Subcutaneous abdominal adipose tissue (tissue), 5 donors: ENCODE measurements around the gene ZPR1.
A peak's percentile ranks its signal among the peaks of the same experiment; 100 is the strongest.
"Not testable (repeated sequence)": the region's sequence is repeated elsewhere in the genome, so short reads cannot be mapped to it uniquely, and the experiment has no call there.

ENCODE experiments used
- H3K27ac ChIP-seq: one replicate; pipeline ENCODE4 v1.7.0; 2013; ENCODE audit warnings: low read depth, mild to moderate bottlenecking, inconsistent platforms, low read length, moderate library complexity
- H3K27me3 ChIP-seq, 5 donors: one replicate each; pipeline ENCODE4 v1.7.0; 2013; ENCODE audit warnings: low read length in 5 of 5, inconsistent platforms in 1 of 5; ENCODE audit not compliant: control insufficient read depth in 5 of 5, insufficient read depth in 4 of 5
- H3K36me3 ChIP-seq, 5 donors: one replicate each; pipeline ENCODE4 v1.7.0; 2013; ENCODE audit warnings: low read length in 5 of 5; ENCODE audit not compliant: control insufficient read depth in 5 of 5, insufficient read depth in 5 of 5
- H3K4me1 ChIP-seq, 5 donors: one replicate each; pipeline ENCODE4 v1.7.0; 2013; ENCODE audit warnings: low read length in 5 of 5, mild to moderate bottlenecking in 3 of 5, moderate library complexity in 1 of 5; ENCODE audit not compliant: control insufficient read depth in 5 of 5, insufficient read depth in 5 of 5
- H3K4me3 ChIP-seq, 5 donors: one replicate each; pipeline ENCODE4 v1.7.0; 2013; ENCODE audit warnings: low read length in 5 of 5, low read depth in 1 of 5
- H3K9ac ChIP-seq, 5 donors: one replicate each; pipeline ENCODE4 v1.7.0; 2013; ENCODE audit warnings: low read length in 5 of 5, mild to moderate bottlenecking in 4 of 5, moderate library complexity in 3 of 5
- H3K9me3 ChIP-seq, 5 donors: one replicate each; pipeline ENCODE4 v1.7.0; 2013; ENCODE audit warnings: low read length in 5 of 5; ENCODE audit not compliant: control insufficient read depth in 5 of 5
- donor health status: healthy.
- donor health status: healthy.
- donor health status: healthy.
- donor health status: healthy.
- donor health status: healthy.

Gene ZPR1

DNA sequence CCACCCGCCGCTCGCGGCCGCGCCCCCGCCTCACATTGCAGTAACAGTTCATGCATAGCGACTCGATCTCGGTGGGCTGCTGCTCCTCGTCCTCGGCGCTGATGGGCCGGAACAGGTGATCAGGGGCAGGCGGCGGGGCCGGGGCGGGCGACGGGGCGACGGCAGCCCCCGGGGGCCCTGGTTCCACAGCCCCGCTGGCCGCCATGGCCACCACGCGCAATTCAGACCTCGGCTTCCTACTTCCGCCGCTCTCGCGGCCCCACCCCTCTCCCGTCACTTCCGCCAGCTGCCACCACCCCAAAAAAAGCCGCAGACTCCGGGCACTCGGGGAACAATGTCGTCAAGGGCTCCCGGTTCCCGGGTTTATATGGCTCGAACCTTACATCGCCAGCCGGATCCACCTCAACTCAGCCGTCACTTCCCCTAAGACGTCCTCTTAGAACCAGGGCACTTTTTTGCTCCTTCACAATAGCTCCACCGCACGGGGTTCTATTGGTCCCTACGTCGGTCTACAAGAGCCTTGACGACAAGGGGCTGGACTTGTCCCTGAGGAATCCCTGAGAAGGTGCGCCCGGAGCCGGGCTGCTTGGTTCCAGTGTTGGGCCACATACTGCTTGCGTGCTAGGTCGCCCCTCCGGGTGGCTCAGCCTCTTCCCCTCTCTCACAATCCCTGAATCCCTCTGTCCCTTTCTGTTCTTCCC is at the start of gene ZPR1:
ZPR1 (minus strand) TSS at position 238 of the 701 bp plus-strand sequence; CDS start at position 205, 33 bp downstream.
- H3K4me1 ChIP-seq, result peaks cover 11 to 42% (median 36%) of the 10 kb centered on the region in 5 donors
- peak within 1 kb of the TSS; percentile 76 to 93 (median 84) for H3K4me3 ChIP-seq
- H3K27ac ChIP-seq, result peak within 1 kb of the TSS; percentile 80
- H3K9ac ChIP-seq, result peak within 1 kb of the TSS; percentile 85 to 94 (median 88)
- peaks cover 9 to 36% (median 31%) of the 10 kb centered on the region in 5 donors for H3K36me3 ChIP-seq
- no peaks in the 10 kb centered on the region for H3K9me3 ChIP-seq
- no peaks in the 10 kb centered on the region for H3K27me3 ChIP-seq

DNA sequence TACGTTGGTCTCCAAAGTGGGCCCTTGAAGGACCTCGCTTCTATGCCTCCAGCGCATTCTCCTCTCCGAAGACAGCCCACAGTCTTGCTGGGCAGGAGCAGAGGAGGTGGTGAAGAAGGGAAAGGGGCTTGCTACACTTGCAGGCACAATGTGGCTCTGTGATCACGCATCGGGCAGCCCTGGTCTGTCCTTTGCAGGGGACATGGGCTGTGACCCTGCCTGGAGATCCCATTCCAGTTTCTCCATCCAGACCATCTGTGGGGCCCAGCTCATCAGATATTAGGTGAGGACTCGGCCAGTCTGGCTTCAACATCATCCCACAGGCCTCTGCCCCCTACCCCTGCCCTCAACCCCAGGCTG is 48.8 kb upstream of the ZPR1 start:
- Histone ChIP-seq H3K4me3 (no peak overlapping the region), H3K27me3 (no peaks in the 10 kb centered on the region), H3K4me1 (peaks cover 2 to 25% (median 21%) of the 10 kb centered on the region in 5 donors), H3K9ac (no peak overlapping the region), H3K9me3 (no peaks in the 10 kb centered on the region), H3K27ac (peak overlapping the region; percentile 37), H3K36me3 (no peaks in the 10 kb centered on the region)

DNA sequence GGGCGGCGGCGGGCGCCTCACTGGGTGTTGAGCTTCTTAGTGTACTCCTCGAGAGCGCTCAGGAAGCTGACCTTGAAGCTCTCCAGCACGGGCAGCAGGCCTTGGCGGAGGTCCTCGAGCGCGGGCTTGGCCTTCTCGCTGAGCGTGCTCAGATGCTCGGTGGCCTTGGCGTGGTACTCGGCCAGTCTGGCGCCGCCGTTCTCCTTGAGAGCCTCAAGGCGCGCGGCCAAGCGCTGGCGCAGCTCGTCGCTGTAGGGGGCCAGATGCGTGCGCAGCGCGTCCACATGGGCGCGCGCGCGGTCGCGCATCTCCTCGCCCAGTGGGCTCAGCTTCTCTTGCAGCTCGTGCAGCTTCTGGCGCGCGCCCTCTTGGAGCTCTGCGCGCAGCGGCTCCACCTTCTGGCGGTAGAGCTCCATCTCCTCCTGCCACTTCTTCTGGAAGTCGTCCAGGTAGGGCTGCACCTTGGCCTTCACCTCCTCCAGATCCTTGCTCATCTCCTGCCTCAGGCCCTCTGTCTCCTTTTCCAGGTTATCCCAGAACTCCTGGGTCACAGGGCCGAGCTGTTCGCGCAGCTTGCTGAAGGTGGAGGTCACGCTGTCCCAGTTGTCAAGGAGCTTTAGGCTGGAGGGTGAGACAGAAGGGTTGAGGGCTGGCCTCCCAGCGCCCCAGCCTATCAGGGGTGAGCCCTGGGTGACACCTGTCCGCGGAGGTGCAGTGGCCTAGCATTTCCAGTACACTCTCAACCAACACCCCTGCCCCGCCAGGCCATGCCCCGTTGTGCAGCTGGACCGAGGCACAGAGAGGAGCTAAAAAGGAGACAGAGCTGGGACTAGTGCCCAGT is 48.2 kb upstream of the ZPR1 start:
- H3K36me3 ChIP-seq, result no peaks in the 10 kb centered on the region
- no peaks in the 10 kb centered on the region for H3K27me3 ChIP-seq
- H3K4me3 ChIP-seq, result peak overlapping the region in 4 of 5 donors; percentile 55 to 62 (median 58)
- H3K9ac ChIP-seq, result peak overlapping the region in 3 of 5 donors; percentile 26 to 53 (median 43)
- H3K27ac ChIP-seq, result peak overlapping the region; percentile 37
- no peaks in the 10 kb centered on the region for H3K9me3 ChIP-seq
- peaks cover 2 to 25% (median 21%) of the 10 kb centered on the region in 5 donors for H3K4me1 ChIP-seq

DNA sequence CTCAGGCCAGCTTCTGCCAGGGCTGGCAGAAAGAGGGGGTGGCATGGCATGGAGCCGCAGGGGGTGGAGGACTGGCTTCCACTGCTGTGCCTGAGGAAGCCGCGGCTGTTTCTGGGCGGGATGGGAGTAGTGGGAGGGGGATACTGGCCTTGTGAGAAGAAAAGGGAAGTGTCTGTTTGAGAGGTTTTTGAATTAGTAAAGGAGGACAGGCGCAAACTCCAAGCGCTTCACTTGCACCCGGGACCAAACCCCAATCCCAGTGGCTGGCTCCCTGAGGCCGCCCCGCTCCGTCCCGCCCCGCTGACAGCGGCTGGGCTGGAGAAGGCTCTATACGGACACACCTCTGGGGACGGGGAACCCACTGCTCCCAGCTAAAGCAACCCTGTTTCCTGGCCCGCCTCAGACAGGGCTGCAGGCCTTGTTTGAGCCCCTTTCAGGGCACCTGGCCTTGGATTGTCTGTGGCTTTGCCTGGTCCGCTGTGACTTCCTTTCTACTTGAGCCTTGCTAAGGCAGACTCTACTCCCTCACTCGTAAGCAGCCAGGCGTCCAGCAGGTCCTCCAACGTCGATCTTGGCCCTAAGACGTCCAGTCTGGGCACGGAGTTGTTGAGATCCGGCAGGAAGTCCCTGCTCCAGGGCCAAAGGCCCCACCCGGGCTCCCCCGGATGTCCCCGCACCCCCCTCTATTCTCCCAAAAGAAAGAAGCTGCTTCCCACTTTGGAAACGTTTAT is 47.4 kb upstream of the ZPR1 start:
- H3K4me1 ChIP-seq, result peaks cover 2 to 24% (median 21%) of the 10 kb centered on the region in 5 donors
- no peaks in the 10 kb centered on the region for H3K9me3 ChIP-seq
- no peaks in the 10 kb centered on the region for H3K27me3 ChIP-seq
- H3K27ac ChIP-seq, result peak overlapping the region; percentile 37
- no peaks in the 10 kb centered on the region for H3K36me3 ChIP-seq
- H3K4me3 ChIP-seq, result peak overlapping the region; percentile 55 to 62 (median 59)
- peak overlapping the region in 3 of 5 donors; percentile 26 to 43 (median 41) for H3K9ac ChIP-seq

GRCh38 chr11:116834535-116835041 is 46.8 kb upstream of the ZPR1 start:
- H3K4me3 ChIP-seq, H3K9ac ChIP-seq, H3K9me3 ChIP-seq, H3K27me3 ChIP-seq, H3K27ac ChIP-seq, H3K36me3 ChIP-seq: not testable (repeated sequence)
- H3K4me1 ChIP-seq, result peaks cover 2 to 28% (median 24%) of the 10 kb centered on the region in 5 donors

DNA sequence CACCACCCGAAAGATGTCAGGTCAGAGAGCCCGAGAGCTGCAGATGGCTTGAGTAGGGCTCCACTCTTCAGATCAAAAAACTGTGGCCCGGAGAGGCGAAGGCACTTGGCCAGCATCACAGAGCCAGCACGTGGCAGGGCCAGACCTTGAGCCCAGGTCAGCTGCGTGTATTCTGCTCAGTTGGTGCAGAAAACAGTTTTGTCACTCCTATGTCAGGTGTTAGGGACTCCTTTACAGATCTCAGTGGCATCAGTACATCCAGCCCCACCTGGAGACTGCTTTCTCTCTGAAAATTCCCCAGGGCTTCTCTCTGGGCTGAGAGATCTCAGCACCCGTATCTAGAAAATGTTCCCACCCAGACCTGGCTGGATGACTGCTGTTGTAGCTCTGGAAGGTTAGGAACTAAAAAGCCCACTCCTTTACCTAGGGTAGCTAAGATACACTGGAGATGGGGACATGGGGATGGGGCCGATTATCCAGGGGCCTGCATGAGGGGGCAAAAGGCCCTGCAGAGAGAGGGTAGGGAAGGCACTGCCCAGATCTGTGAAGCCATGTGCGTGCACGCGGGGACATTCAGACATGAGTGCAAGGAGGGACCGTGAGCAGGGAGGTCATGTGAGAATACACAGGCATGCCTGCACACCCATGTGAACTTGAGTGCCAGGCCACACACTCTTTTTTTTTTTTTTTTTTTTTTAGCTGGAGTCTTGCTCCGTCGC is 46.2 kb upstream of the ZPR1 start:
- no peak overlapping the region for H3K9ac ChIP-seq
- H3K27ac ChIP-seq, result no peak overlapping the region

GRCh38 chr11:116833491-116833815 is 45.6 kb upstream of the ZPR1 start:
- H3K9me3 ChIP-seq, result no peaks in the 10 kb centered on the region
- H3K4me1 ChIP-seq, result peaks cover 2 to 32% (median 28%) of the 10 kb centered on the region in 5 donors
- H3K36me3 ChIP-seq, result no peaks in the 10 kb centered on the region
- no peak overlapping the region for H3K27ac ChIP-seq
- H3K9ac ChIP-seq, result no peak overlapping the region
- H3K27me3 ChIP-seq, result no peaks in the 10 kb centered on the region
- H3K4me3 ChIP-seq, result no peak overlapping the region

More for the DNA sequence above, 46.2 kb upstream of the ZPR1 start:
- peaks cover 2 to 32% (median 28%) of the 10 kb centered on the region in 5 donors for H3K4me1 ChIP-seq
- H3K9me3 ChIP-seq, result no peaks in the 10 kb centered on the region
- H3K4me3 ChIP-seq, result no peak overlapping the region
- H3K36me3 ChIP-seq, result no peaks in the 10 kb centered on the region
- no peaks in the 10 kb centered on the region for H3K27me3 ChIP-seq

- Histone ChIP-seq H3K4me1 (peaks cover 2 to 32% (median 28%) of the 10 kb centered on the region in 5 donors), H3K27ac (no peak overlapping the region)
Observed at GRCh38 chr11:116832350-116833290, 44.8 kb upstream of the ZPR1 start.

More at GRCh38 chr11:116832350-116833290, 44.8 kb upstream of the ZPR1 start:
- no peaks in the 10 kb centered on the region for H3K27me3 ChIP-seq
- H3K36me3 ChIP-seq, result no peaks in the 10 kb centered on the region
- no peak overlapping the region for H3K4me3 ChIP-seq
- no peak overlapping the region for H3K9ac ChIP-seq
- H3K9me3 ChIP-seq, result no peaks in the 10 kb centered on the region
